ENCODE data around the gene CD72. TPM values are rescaled to one million over a fixed set of nuclear protein-coding genes. Genes with fewer than 3 reads are reported as not detected.
A peak's percentile ranks its signal among the peaks of the same experiment; 100 is the strongest.

CD72 gene, protein sequence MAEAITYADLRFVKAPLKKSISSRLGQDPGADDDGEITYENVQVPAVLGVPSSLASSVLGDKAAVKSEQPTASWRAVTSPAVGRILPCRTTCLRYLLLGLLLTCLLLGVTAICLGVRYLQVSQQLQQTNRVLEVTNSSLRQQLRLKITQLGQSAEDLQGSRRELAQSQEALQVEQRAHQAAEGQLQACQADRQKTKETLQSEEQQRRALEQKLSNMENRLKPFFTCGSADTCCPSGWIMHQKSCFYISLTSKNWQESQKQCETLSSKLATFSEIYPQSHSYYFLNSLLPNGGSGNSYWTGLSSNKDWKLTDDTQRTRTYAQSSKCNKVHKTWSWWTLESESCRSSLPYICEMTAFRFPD
- 1.3 TPM for polyA plus RNA-seq (2013, experiment 1 of 2)
- polyA plus RNA-seq (2013, experiment 2 of 2) = 2.1 TPM

DNA sequence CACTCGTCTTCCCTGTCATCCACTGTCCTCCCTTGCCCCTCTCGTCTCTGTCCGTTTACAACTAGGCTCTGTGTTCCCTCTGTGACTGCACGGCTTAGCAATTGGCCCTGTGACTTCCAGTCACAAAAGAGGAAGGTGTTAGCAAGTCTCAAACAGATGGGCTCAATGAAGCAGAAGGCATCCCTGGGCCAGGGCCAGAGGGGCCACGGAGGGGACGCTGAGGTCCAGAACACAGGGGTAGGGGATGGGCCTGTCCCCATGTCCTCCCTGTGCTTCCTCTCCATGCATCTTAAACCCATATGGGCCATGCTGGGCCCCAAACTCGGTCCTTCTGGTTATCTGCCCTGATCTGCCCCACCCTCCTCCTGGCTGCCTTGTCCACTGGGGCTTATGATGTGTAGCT, at the start of gene CD72:
Gene CD72 (minus strand): TSS at position 89 of the 403 bp plus-strand sequence. CDS start 110 bp downstream, outside the sequence.
- WGBS = 90% methylated on average over 7 of the region's 7 CpGs
- peaks cover 46% of the 10 kb centered on the region for H3K27me3 ChIP-seq (ENCODE audit: insufficient read depth, low read length)
- no peak within 1 kb of the TSS for H3K27ac ChIP-seq (ENCODE audit: low read depth, low read length)
- H3K9me3 ChIP-seq (ENCODE audit: insufficient read depth, low read depth, low read length) = no peaks in the 10 kb centered on the region
- peak within 1 kb of the TSS; percentile 69 for H3K4me3 ChIP-seq (ENCODE audit: low read length)
- H3K9ac ChIP-seq (ENCODE audit: low read depth, low read length) = peak within 1 kb of the TSS; percentile 54
- H3K4me1 ChIP-seq (ENCODE audit: insufficient read depth, low read length) = 0 out of 2 replicates have a peak, but pooled peaks cover 6% of the 10 kb centered on the region
- no peaks in the 10 kb centered on the region for H3K36me3 ChIP-seq (ENCODE audit: insufficient read depth, low read length)

DNA sequence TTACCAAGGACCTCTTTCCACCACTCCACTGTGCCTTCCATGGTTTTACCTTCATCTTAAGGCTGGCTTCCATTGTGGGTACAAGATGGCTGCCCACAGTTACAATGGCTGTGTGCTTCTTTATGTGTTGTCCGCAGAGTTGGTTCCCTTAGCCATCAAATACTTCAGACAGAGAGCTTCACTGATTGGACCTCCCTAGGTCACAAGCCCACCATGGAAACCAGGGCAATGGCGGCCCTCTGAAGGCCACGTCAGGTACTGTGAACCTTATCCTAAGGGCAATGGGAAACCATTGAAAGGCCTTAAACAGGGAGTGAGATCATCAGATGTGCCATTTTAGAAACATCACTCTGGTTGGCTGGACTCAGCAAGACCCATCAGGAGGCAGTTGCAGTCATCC, 49.7 kb upstream of the CD72 start:
- Histone ChIP-seq H3K9ac (ENCODE audit: low read depth, low read length) (no peak overlapping the region), H3K36me3 (ENCODE audit: insufficient read depth, low read length) (peaks cover 8% of the 10 kb centered on the region), H3K27me3 (ENCODE audit: insufficient read depth, low read length) (no peaks in the 10 kb centered on the region), H3K4me1 (ENCODE audit: insufficient read depth, low read length) (0 out of 2 replicates have a peak, but pooled peaks cover 3% of the 10 kb centered on the region), H3K4me3 (ENCODE audit: low read length) (no peak overlapping the region), H3K9me3 (ENCODE audit: insufficient read depth, low read depth, low read length) (no peaks in the 10 kb centered on the region), H3K27ac (ENCODE audit: low read depth, low read length) (no peak overlapping the region)
- WGBS = 94% methylated on average over 3 of the region's 3 CpGs

DNA sequence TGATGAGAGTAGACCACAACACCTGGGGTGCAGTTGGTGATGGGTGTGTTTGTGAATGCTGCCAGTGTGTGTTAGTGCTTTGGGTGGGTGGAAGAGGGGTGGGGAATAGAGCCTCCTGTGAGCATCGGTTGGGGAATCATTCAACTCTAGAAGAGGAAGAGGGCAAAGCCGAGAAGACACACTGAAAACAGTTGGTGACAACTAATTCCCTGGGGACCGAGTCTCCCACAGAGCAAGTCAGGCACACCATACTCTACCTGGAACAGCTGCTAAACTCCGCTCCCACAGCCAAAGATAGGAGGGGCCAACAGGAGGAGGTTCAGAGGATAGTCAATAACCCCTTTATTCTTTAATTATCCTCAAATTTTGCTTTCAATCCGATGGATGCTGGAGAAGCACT, 48.3 kb upstream of the CD72 start:
- no peaks in the 10 kb centered on the region for H3K9me3 ChIP-seq (ENCODE audit: insufficient read depth, low read depth, low read length)
- no peak overlapping the region for H3K4me3 ChIP-seq (ENCODE audit: low read length)
- WGBS = 91% methylated on average over 5 of the region's 5 CpGs
- H3K27me3 ChIP-seq (ENCODE audit: insufficient read depth, low read length) = no peaks in the 10 kb centered on the region
- peaks cover 22% of the 10 kb centered on the region for H3K36me3 ChIP-seq (ENCODE audit: insufficient read depth, low read length)
- H3K4me1 ChIP-seq (ENCODE audit: insufficient read depth, low read length) = 0 out of 2 replicates have a peak, but pooled peaks cover 3% of the 10 kb centered on the region
- H3K27ac ChIP-seq (ENCODE audit: low read depth, low read length) = no peak overlapping the region
- no peak overlapping the region for H3K9ac ChIP-seq (ENCODE audit: low read depth, low read length)

DNA sequence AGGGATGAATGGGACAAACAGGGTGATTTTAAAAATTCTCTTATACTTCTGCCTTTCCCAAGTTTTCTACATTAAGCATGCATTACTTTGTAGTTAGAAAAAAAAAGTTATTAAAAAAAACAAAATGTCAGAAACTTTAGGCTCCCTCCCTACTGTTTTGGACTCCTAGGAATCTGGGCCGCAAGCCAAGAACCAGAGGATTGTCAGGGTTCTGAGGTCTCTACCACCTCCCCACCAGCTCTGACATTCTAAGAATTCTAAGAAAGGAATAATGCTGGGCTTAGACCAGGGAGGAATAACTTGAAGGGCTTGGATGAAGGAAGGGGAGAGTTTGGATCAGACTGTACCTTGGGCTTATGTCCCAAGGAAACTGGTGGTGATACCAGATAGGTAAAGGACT, 47.8 kb upstream of the CD72 start:
- Histone ChIP-seq H3K4me1 (ENCODE audit: insufficient read depth, low read length) (0 out of 2 replicates have a peak, but pooled peaks cover 3% of the 10 kb centered on the region), H3K36me3 (ENCODE audit: insufficient read depth, low read length) (peaks cover 26% of the 10 kb centered on the region), H3K9ac (ENCODE audit: low read depth, low read length) (no peak overlapping the region), H3K4me3 (ENCODE audit: low read length) (no peak overlapping the region), H3K27ac (ENCODE audit: low read depth, low read length) (no peak overlapping the region), H3K9me3 (ENCODE audit: insufficient read depth, low read depth, low read length) (no peaks in the 10 kb centered on the region), H3K27me3 (ENCODE audit: insufficient read depth, low read length) (no peaks in the 10 kb centered on the region)
- WGBS = 100% methylated on average over 1 of the region's 1 CpG

DNA sequence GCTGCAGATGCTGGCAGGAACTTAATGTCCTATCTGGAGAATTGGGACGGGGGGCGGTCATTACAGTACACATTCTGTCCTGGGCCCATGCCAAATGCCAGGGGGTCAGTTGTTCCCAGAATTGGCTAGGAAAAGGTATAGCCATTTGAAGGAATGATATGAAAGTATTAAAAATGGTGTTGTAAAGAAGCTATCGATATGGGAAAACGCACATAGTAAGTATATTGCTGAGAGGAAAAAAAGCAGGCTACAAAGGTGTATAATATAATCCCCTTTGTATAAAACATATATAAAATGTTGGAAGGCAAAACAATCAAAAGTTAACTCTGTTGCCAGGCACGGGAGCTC, 47.2 kb upstream of the CD72 start:
- H3K4me1 ChIP-seq (ENCODE audit: insufficient read depth, low read length) = 0 out of 2 replicates have a peak, but pooled peaks cover 3% of the 10 kb centered on the region
- H3K4me3 ChIP-seq (ENCODE audit: low read length) = peak overlapping the region; percentile 87
- H3K36me3 ChIP-seq (ENCODE audit: insufficient read depth, low read length) = peaks cover 32% of the 10 kb centered on the region
- no peak overlapping the region for H3K9ac ChIP-seq (ENCODE audit: low read depth, low read length)
- H3K27me3 ChIP-seq (ENCODE audit: insufficient read depth, low read length) = no peaks in the 10 kb centered on the region
- 77% methylated on average over 5 of the region's 5 CpGs for WGBS
- no peak overlapping the region for H3K27ac ChIP-seq (ENCODE audit: low read depth, low read length)
- H3K9me3 ChIP-seq (ENCODE audit: insufficient read depth, low read depth, low read length) = no peaks in the 10 kb centered on the region

DNA sequence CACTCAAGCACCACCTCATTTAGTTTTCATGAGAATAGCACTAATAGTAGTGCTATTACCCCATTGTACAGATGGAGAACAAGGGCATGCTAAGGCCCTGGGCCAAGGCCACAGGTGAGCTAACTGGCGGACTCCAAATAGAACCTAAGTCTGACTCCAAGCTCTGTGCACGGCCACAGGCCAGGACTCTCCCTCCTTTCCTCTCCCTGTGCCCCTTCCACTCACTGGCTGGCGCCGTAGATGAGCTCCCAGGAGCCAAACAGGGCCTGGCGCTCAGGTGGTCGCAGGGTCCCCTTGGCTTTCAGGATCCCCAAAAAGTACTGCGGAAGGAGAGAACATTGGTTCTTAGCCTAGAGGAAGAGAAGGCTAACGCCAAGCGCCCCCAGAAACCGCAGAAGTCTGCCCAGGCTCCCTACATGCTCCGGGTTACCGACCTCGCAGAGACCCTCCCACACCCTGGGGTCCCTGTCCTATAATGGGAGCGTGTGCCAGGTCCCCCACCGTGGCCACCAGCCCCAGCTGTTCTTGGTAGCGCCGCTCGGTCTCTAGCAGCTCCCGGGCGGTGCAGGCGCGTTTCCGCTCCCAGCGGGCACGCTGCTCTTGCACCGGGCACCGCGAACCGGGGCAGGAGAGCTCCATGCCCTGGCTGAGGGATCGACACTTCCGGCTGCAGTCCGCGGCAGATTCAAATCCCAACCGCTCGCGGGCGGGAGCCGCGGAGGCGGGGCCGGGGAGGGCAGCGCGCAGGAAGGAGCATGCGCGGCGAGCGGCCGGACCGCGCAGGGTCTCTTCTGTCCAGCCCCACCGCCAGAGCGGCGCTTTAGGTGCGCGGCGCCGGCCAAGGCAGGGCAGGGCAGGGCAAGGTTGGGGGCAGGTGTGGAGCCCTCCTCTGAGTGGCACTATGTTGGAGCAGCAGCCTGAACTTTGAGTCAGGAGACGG, 46.6 kb upstream of the CD72 start, which contains the start of gene ARHGEF39:
Gene ARHGEF39 (minus strand): TSS at position 665 of the 940 bp plus-strand sequence. CDS start 26 bp downstream, at position 639.
- WGBS = 7% methylated on average over 58 of the region's 58 CpGs
- Histone ChIP-seq H3K27me3 (ENCODE audit: insufficient read depth, low read length) (no peaks in the 10 kb centered on the region), H3K9me3 (ENCODE audit: insufficient read depth, low read depth, low read length) (no peaks in the 10 kb centered on the region), H3K36me3 (ENCODE audit: insufficient read depth, low read length) (peaks cover 37% of the 10 kb centered on the region), H3K9ac (ENCODE audit: low read depth, low read length) (peak within 1 kb of the TSS; percentile 89), H3K4me1 (ENCODE audit: insufficient read depth, low read length) (0 out of 2 replicates have a peak, but pooled peaks cover 3% of the 10 kb centered on the region), H3K27ac (ENCODE audit: low read depth, low read length) (peak within 1 kb of the TSS; percentile 64), H3K4me3 (ENCODE audit: low read length) (peak within 1 kb of the TSS; percentile 87)

DNA sequence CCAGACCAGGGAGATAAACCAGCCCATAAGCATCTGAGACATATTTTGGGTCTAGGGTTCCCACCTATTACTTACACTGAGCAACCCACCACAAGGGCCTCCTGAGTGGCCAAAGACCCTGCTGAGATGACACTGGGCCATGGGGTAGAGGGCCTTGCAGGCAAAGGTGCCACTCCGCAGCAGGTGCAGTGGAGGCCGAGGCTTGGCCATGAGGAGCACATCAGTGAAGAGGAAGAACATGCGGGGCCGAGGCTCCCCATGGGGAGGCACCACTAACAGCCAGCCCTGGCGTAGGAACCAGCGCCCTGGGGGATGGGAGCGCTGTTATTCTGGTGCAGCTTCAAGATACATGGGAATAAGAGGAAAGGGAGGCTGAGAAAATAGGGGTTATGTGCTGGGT, 44.2 kb upstream of the CD72 start:
- Histone ChIP-seq H3K36me3 (ENCODE audit: insufficient read depth, low read length) (peaks cover 37% of the 10 kb centered on the region), H3K4me1 (ENCODE audit: insufficient read depth, low read length) (peaks cover 11% of the 10 kb centered on the region; the same call in 1 of the 2 replicates)

DNA sequence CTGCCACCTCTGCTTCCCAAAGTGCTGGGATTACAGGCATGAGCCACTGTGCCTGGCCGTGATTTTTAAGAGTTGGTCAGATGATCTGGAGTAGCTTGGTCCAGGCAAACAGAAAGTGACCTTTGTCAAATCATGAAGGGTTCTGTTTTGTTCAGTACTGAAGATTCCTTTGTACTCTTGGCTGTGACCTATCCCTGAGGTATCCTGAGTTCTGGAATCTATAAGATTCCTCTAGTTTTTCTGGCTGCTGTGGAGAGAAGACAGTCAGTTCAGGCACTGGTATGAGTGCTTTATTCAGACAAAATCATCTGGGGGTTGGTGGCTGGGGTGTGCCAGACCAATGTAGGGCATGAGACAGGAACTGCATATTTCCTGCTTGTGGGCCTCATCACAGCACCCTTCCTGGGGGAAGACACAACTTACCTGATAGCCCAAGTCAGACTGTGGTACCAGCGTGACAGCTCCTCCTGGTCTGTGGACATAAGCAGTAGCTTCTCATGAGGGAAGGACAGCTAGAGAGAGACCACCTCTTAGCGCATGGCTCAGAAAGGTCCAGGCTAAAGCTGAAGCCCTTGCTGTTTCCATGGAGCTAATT, 43.6 kb upstream of the CD72 start:
- peaks cover 11% of the 10 kb centered on the region; the same call in 1 of the 2 replicates for H3K4me1 ChIP-seq (ENCODE audit: insufficient read depth, low read length)
- WGBS = 93% methylated on average over 3 of the region's 3 CpGs
- no peak overlapping the region for H3K4me3 ChIP-seq (ENCODE audit: low read length)
- peak overlapping the region; percentile 13; the same call in 1 of the 2 replicates for H3K27ac ChIP-seq (ENCODE audit: low read depth, low read length)
- H3K27me3 ChIP-seq (ENCODE audit: insufficient read depth, low read length) = no peaks in the 10 kb centered on the region
- no peaks in the 10 kb centered on the region for H3K9me3 ChIP-seq (ENCODE audit: insufficient read depth, low read depth, low read length)
- H3K36me3 ChIP-seq (ENCODE audit: insufficient read depth, low read length) = peaks cover 37% of the 10 kb centered on the region
- no peak overlapping the region for H3K9ac ChIP-seq (ENCODE audit: low read depth, low read length)

More for the DNA sequence above, 44.2 kb upstream of the CD72 start:
- H3K27me3 ChIP-seq (ENCODE audit: insufficient read depth, low read length) = no peaks in the 10 kb centered on the region
- H3K27ac ChIP-seq (ENCODE audit: low read depth, low read length) = no peak overlapping the region
- H3K4me3 ChIP-seq (ENCODE audit: low read length) = no peak overlapping the region
- WGBS = 94% methylated on average over 7 of the region's 7 CpGs
- no peak overlapping the region for H3K9ac ChIP-seq (ENCODE audit: low read depth, low read length)
- H3K9me3 ChIP-seq (ENCODE audit: insufficient read depth, low read depth, low read length) = no peaks in the 10 kb centered on the region

DNA sequence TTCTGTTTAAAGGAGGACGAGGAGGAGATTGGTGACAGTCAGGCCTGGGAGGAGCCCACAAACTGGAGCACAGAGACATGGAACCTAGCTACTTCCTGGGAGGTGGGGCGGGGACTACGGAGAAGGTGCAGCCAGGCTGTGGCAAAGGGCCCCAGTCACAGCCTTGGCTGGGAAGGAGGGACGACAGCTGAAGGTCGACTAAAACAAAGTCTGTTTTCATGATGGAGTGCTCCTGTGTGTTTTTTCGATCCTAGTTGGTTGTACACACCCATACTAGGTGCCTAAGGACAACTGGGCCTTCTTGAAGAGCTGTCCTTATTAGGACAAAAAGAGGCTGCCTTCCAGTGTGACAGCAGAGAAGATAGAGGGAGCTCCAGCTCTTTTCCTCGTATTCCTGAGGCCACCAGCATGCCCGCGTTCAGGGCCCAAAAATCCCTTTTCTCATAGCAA, 42.8 kb upstream of the CD72 start:
- no peak overlapping the region for H3K9ac ChIP-seq (ENCODE audit: low read depth, low read length)
- no peaks in the 10 kb centered on the region for H3K9me3 ChIP-seq (ENCODE audit: insufficient read depth, low read depth, low read length)
- 75% methylated on average over 9 of the region's 9 CpGs for WGBS
- H3K27me3 ChIP-seq (ENCODE audit: insufficient read depth, low read length) = 0 out of 2 replicates have a peak, but pooled peaks cover 5% of the 10 kb centered on the region
- no peak overlapping the region for H3K4me3 ChIP-seq (ENCODE audit: low read length)
- peak overlapping the region; percentile 64 for H3K27ac ChIP-seq (ENCODE audit: low read depth, low read length)
- H3K36me3 ChIP-seq (ENCODE audit: insufficient read depth, low read length) = peaks cover 37% of the 10 kb centered on the region
- H3K4me1 ChIP-seq (ENCODE audit: insufficient read depth, low read length) = peaks cover 11% of the 10 kb centered on the region; the same call in 1 of the 2 replicates

DNA sequence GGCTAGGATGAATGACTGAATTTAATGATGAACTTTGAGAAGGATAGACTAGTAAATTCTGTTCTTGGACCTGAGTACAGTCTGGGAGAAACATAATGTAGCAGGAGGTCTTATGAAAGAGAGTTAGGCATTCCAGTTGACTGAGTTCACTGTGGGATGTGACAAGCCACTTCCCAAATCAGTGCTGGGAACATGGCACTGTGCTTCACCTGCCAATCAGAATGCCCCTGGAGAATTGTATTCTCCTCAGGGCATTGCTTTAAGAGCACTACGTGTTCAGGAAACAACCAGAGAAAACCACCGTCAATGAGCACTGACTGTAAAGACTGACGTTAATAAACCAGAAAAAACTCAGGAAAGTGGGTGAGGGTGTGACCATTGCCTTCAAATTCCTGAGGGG, 41.1 kb upstream of the CD72 start:
- Histone ChIP-seq H3K36me3 (ENCODE audit: insufficient read depth, low read length) (peaks cover 37% of the 10 kb centered on the region), H3K27me3 (ENCODE audit: insufficient read depth, low read length) (0 out of 2 replicates have a peak, but pooled peaks cover 5% of the 10 kb centered on the region), H3K9me3 (ENCODE audit: insufficient read depth, low read depth, low read length) (no peaks in the 10 kb centered on the region), H3K27ac (ENCODE audit: low read depth, low read length) (no peak overlapping the region), H3K4me3 (ENCODE audit: low read length) (peak overlapping the region; percentile 94), H3K9ac (ENCODE audit: low read depth, low read length) (0 out of 2 replicates have a peak overlapping the region, but pooled peaks have one; percentile 98), H3K4me1 (ENCODE audit: insufficient read depth, low read length) (peaks cover 8% of the 10 kb centered on the region; the same call in 1 of the 2 replicates)
- 93% methylated on average over 3 of the region's 3 CpGs for WGBS

Measured in HUES64 (cell line).